Gastrocnemius medialis (tissue), 4 donors: ENCODE measurements around the gene HGS. TPM values are rescaled to one million over a fixed set of nuclear protein-coding genes. Genes with fewer than 3 reads are reported as not detected.

ENCODE experiments used
- ATAC-seq, 2 donors: fragments of 150-250 bp; one replicate each; pipeline ENCODE4 v1.9.1; 2016
- DNase-seq, 2 donors: peaks; one replicate each; pipeline ENCODE4 v3.0.0-alpha.2; 2019
- H3K27ac ChIP-seq, 4 donors: fragments of 200-600 bp; sonication (generic); 1 replicate in 1 of 4; 2 replicates in 3 of 4; pipeline ENCODE4 v1.5.1; 2016 to 2018; ENCODE audit warnings: mild to moderate bottlenecking in 2 of 4, moderate library complexity in 1 of 4
- H3K27me3 ChIP-seq, 3 donors: fragments of 200-600 bp; sonication (generic) in 2 of 3; 1 replicate in 1 of 3; 2 replicates in 2 of 3; pipeline versions ENCODE4 v1.5.1 to v1.6.0; 2016 to 2019; ENCODE audit warnings: mild to moderate bottlenecking in 1 of 3, moderate library complexity in 1 of 3
- H3K36me3 ChIP-seq, 2 donors: fragments of 200-600 bp; sonication (generic) in 1 of 2; one replicate each; pipeline ENCODE4 v1.5.1; 2017 to 2018
- H3K4me1 ChIP-seq, 2 donors: fragments of 200-600 bp; sonication (generic) in 1 of 2; one replicate each; pipeline ENCODE4 v1.5.1; 2016 to 2017; ENCODE audit warnings: mild to moderate bottlenecking in 2 of 2
- H3K4me3 ChIP-seq, 4 donors: fragments of 200-600 bp; sonication (generic) in 3 of 4; 1 replicate in 1 of 4; 2 replicates in 3 of 4; pipeline ENCODE4 v1.5.1; 2016 to 2019; ENCODE audit warnings: mild to moderate bottlenecking in 2 of 4
- H3K9me3 ChIP-seq, 3 donors: fragments of 200-600 bp; sonication (generic) in 2 of 3; 1 replicate in 1 of 3; 2 replicates in 2 of 3; pipeline ENCODE4 v1.5.1; 2016 to 2019
- POLR2A ChIP-seq, 2 donors: fragments of 450-650 bp; IDR thresholded peaks; one replicate each; pipeline ENCODE4 v1.6.1; 2017; ENCODE audit warnings: antibody characterized with exemption in 2 of 2, mild to moderate bottlenecking in 2 of 2, moderate library complexity in 2 of 2
- in situ Hi-C, 4 donors: fragments of 200-750 bp; cut with MboI; loops; one replicate each; pipeline versions ENCODE4 v1.15.0 to v1.8.0; 2017; ENCODE audit warnings: low sequenced_read_pairs in 4 of 4
- intact Hi-C: fragments of 100-400 bp; cut with DNase I; formaldehyde crosslinking; loops from one replicate; pipeline ENCODE4 v1.15.1; 2023; ENCODE audit warnings: low total_unique reads
- total RNA-seq, 4 donors: library from RNA; depleted of rRNA; stranded (reverse); fragments of >200 nt; gene quantifications; one replicate each; pipeline versions ENCODE4 v1.1.0 to v1.2.3, GENCODE V29; 2016
- TF ChIP-seq, protein P1 (sequence below), 5 experiments: fragments of 450-650 bp in 3 of 5; fragments of 200-600 bp in 2 of 5; sonication (generic) in 2 of 5; IDR thresholded peaks in 4 of 5; conservative IDR thresholded peaks in 1 of 5; 1 replicate in 4 of 5; 2 replicates in 1 of 5; pipeline ENCODE4 v1.5.1; 2016 to 2019; ENCODE audit warnings: antibody characterized with exemption in 5 of 5, mild to moderate bottlenecking in 3 of 5, moderate library complexity in 3 of 5

The HGS gene
- total RNA-seq, 4 donors from 2014 or later: 62.1 to 150 (median 113) TPM

DNA sequence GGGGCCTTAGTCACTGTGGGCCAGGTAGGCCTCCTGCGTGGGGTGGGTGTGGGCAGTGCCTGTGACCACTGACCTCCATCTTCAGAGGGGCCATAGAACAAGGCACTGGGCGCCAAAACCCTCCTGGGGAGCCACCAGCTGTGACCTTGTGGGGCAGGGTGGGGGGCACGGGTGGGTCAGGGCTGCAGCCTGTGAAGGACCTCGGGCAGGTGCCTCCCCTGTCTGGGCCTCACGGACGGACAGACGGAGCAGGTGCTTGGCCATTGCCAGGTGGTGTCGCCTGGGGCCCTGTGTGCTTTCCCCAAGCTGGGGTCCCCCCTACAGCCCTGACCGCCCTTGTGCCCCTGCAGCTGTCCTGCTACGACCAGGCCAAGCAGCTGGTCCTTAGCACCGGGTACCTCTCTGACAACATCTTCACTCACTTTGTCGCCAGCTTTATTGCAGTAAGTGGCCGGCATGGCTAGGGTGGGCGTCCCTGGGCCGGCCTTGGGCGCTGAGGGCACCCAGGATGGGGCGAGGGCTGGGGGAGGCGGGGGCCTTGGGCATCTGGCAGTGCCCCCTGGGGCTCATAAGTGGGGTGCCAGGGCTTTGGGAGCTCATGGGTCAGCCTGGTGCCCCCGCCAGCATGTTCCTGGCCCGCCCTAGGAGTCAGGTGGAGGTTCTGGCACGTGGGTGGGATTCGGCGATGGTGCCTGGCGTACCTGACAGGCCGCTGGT, 33.4 kb downstream of the HGS start:
- TF ChIP-seq, protein P1, sequence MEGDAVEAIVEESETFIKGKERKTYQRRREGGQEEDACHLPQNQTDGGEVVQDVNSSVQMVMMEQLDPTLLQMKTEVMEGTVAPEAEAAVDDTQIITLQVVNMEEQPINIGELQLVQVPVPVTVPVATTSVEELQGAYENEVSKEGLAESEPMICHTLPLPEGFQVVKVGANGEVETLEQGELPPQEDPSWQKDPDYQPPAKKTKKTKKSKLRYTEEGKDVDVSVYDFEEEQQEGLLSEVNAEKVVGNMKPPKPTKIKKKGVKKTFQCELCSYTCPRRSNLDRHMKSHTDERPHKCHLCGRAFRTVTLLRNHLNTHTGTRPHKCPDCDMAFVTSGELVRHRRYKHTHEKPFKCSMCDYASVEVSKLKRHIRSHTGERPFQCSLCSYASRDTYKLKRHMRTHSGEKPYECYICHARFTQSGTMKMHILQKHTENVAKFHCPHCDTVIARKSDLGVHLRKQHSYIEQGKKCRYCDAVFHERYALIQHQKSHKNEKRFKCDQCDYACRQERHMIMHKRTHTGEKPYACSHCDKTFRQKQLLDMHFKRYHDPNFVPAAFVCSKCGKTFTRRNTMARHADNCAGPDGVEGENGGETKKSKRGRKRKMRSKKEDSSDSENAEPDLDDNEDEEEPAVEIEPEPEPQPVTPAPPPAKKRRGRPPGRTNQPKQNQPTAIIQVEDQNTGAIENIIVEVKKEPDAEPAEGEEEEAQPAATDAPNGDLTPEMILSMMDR (IDR thresholded peaks at IDR 0.05 in 4 of 5, conservative IDR thresholded peaks at IDR 0.05 in 1 of 5): no peak
- TF ChIP-seq POLR2A (IDR thresholded peaks at IDR 0.05): no peak
- intact Hi-C loops: no loop called here
- Histone ChIP-seq H3K4me3 (no peak overlapping the region), H3K4me1 (peaks cover 12 to 16% of the 10 kb centered on the region in 2 donors), H3K36me3 (no peaks in the 10 kb centered on the region), H3K27me3 (no peaks in the 10 kb centered on the region), H3K9me3 (no peaks in the 10 kb centered on the region), H3K27ac (no peak overlapping the region)
- ATAC-seq (no peak), DNase-seq (no peak)
- in situ Hi-C loops: no loop called here

DNA sequence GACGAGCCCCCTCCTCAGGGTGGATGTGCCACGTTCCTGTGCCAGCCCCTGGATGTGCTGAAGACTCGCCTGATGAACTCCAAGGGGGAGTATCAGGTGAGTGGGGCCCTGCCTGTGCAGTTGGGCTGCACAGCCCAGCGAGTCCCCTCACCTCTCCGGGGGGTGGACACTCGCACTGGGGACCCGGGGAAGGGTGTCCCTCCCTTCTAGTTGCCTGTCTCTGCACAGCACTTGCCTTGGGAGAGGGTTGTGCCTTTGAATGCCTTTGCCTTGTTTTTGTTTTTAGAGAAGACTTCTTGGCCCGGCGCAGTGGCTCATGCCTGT, 33.9 kb downstream of the HGS start:
- DNase-seq (no peak), ATAC-seq (no peak)
- Histone ChIP-seq H3K9me3 (no peaks in the 10 kb centered on the region), H3K4me1 (peaks cover 15 to 16% of the 10 kb centered on the region in 2 donors), H3K27ac (no peak overlapping the region), H3K27me3 (no peaks in the 10 kb centered on the region), H3K4me3 (no peak overlapping the region), H3K36me3 (no peaks in the 10 kb centered on the region)
- intact Hi-C loops: no loop called here
- TF ChIP-seq, protein P1 (IDR thresholded peaks at IDR 0.05 in 4 of 5, conservative IDR thresholded peaks at IDR 0.05 in 1 of 5): no peak
- no peak for TF ChIP-seq POLR2A (IDR thresholded peaks at IDR 0.05)
- in situ Hi-C loops: no loop called here

DNA sequence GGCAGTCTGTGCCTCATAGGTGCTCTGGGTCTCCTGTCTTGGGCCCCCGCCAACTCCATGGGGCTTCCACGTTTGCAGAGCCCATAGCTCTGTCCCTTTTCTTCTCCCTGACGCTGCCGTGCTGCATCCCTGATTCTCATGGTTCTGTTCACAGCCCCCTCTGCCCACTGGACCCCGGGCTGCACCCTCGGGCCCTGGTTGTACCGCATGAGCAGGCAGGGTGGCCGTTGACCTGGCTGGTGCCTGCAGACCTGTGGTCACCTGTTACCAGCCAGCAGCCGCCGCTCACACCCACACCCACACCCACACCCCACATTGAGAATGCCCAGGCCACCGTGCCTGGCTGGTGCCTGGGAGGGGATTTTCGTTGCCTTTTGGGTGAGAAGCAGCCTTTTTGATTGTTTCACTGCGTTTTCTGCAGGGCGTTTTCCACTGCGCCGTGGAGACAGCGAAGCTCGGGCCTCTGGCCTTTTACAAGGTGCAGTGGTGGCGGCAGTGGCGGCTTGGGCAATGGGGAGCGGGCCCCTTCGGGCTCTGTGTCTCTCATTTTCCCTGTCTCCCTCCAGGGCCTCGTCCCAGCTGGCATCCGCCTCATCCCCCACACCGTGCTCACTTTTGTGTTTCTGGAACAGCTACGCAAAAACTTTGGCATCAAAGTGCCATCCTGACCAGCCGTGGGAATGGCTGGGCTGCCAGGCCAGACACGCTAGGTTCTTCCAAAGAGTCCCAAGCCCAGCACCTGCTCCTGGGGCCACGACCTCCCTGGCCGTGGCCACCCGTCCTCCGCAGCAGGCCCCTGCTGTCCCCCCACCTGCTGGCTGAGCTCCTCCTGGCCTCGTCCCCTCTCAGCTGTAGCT, 35.8 kb downstream of the HGS start:
- no peaks in the 10 kb centered on the region for H3K9me3 ChIP-seq
- no peaks in the 10 kb centered on the region for H3K36me3 ChIP-seq
- H3K27ac ChIP-seq: no peak overlapping the region
- intact Hi-C loops: no loop called here
- H3K4me1 ChIP-seq: peaks cover 5 to 18% of the 10 kb centered on the region in 2 donors
- in situ Hi-C loops: no loop called here
- no peaks in the 10 kb centered on the region for H3K27me3 ChIP-seq
- DNase-seq (no peak), ATAC-seq (no peak)
- TF ChIP-seq, protein P1 (IDR thresholded peaks at IDR 0.05 in 4 of 5, conservative IDR thresholded peaks at IDR 0.05 in 1 of 5): no peak
- no peak for TF ChIP-seq POLR2A (IDR thresholded peaks at IDR 0.05)
- no peak overlapping the region for H3K4me3 ChIP-seq

DNA sequence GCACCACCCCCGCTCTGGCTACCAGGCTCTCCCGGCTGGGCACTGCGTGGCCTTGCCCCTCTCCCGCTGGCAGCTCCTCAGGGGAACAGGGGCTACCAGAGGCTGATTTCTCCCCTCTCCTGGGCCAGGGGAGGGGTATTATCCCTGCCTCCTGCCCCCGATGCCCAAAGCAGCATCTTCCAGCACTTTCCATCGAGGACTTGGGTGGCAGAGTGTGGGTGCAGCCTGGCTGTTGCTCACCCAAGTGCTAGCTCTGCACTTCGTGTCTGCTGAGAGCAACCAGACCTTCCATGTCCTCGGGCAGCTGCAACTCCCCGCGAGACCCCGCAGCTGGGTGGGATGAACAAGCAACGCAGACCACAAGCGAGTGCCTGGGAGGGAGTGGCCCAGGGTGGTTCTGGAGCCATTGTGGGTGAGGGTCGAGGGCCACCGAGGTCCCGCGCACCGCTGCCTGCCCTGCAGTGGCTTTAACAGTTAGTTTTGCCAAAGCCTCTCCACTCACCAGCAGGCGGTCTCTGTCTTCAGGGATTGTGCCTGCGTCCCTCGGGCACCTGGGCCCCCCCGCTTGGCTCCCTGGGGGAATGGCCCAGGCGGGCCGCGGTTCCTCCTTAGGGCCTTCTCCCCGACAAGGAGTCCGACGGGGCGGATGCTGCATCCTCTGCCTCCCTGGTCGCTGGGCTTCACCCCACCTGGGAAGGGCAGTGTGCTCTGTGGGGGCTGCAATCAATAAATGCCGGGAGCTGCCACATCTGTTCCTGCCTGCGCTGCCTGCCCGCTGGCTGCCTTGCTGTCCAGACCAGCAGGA, 36.7 kb downstream of the HGS start:
- DNase-seq (no peak), ATAC-seq (no peak)
- Histone ChIP-seq H3K4me3 (no peak overlapping the region), H3K27me3 (no peaks in the 10 kb centered on the region), H3K4me1 (peaks cover 5 to 18% of the 10 kb centered on the region in 2 donors), H3K9me3 (no peaks in the 10 kb centered on the region), H3K36me3 (no peaks in the 10 kb centered on the region), H3K27ac (no peak overlapping the region)
- intact Hi-C loops: no loop called here
- in situ Hi-C loops: no loop called here
- TF ChIP-seq POLR2A (IDR thresholded peaks at IDR 0.05): no peak
- TF ChIP-seq, protein P1 (IDR thresholded peaks at IDR 0.05 in 4 of 5, conservative IDR thresholded peaks at IDR 0.05 in 1 of 5): no peak
